Psoas muscle (tissue), 8 donors: ENCODE data around the gene BANK1. TPM values are rescaled to one million over a fixed set of nuclear protein-coding genes. Genes with fewer than 3 reads are reported as not detected.

Experiments used
- ATAC-seq, 4 donors: fragments of 200-7000 bp; cut with Tn5 transposase; one replicate each; pipeline ENCODE4 v1.9.1; 2020; ENCODE audit warnings: moderate library complexity in 3 of 4, mild to moderate bottlenecking in 2 of 4
- DNase-seq, 2 donors: peaks; one replicate each; pipeline ENCODE4 v3.0.0-alpha.2; 2020
- H3K27ac ChIP-seq: fragments of 200-600 bp; one replicate; pipeline ENCODE4 v1.8.0; 2022
- H3K27me3 ChIP-seq, 3 donors: fragments of 200-600 bp in 1 of 3; one replicate each; pipeline versions ENCODE4 v1.6.1 to v1.8.0; 2013 to 2022; ENCODE audit warnings: low read length in 2 of 3, mild to moderate bottlenecking in 2 of 3, moderate library complexity in 1 of 3; ENCODE audit not compliant: insufficient read depth in 3 of 3
- H3K36me3 ChIP-seq, 2 donors: fragments of 200-600 bp in 1 of 2; one replicate each; pipeline versions ENCODE4 v1.6.1 to v1.8.0; 2013 to 2022; ENCODE audit warnings: low read depth in 1 of 2, mild to moderate bottlenecking in 1 of 2, moderate library complexity in 1 of 2; ENCODE audit not compliant: insufficient read depth in 1 of 2
- H3K4me1 ChIP-seq: fragments of 200-600 bp; one replicate; pipeline ENCODE4 v1.8.0; 2022
- H3K4me3 ChIP-seq: fragments of 200-600 bp; one replicate; pipeline ENCODE4 v1.8.0; 2022; ENCODE audit warnings: mild to moderate bottlenecking
- H3K9me3 ChIP-seq: fragments of 200-600 bp; one replicate; pipeline ENCODE4 v1.8.0; 2022
- WGBS, 3 donors: extraction: QIAGEN DNeasy Blood & Tissue Kit; methylation state at CpG; one replicate each; pipeline versions ENCODE4 v1.1.6 to v1.1.7; 2013; 5-methylcytosine and 5-hydroxymethylcytosine counted together
- intact Hi-C, 2 donors: fragments of 100-400 bp; cut with DNase I; formaldehyde crosslinking; loops; one replicate each; pipeline versions ENCODE4 v1.11.0 to v1.14.2; 2022
- polyA plus RNA-seq, 3 donors: library from polyadenylated mRNA; stranded (reverse); fragments of 200-250 nt; gene quantifications; one replicate each; pipeline ENCODE4 v1.2.3, GENCODE V29; 2013
- total RNA-seq, 4 donors: library from RNA; stranded (reverse); fragmentation: NEBNext Ultra II Directional in 2 of 4; extraction: Animal tissue kit (Norgen Biotek cat#: 25700) in 2 of 4; gene quantifications; one replicate each; pipeline versions ENCODE4 v1.2.1 to v1.2.4, GENCODE V29; 2021 to 2023
- TF ChIP-seq, protein P1 (sequence below): fragments of 200-600 bp; IDR thresholded peaks from one replicate; pipeline ENCODE4 v1.8.0; 2022; ENCODE audit warnings: antibody characterized with exemption
- donor health status: healthy with polysubstance abuse.
- donor health status: DM: no; HTN: no; CAD: no; lungs with moderate emphysema.
- donor health status: Bipolar disorder and iron deficiency.
- donor health status: healthy.
- donor health status: DM: yes; HTN: yes; CAD: no.
- donor health status: DM: no; HTN: no; CAD: no.
- donor health status: DM: no; HTN: no; CAD: no.
- donor health status: DM: yes; HTN: yes; CAD: no.

BANK1 gene
- total and polyA plus RNA-seq, 7 donors = 0.07 to 0.55 (median 0.17) TPM

DNA sequence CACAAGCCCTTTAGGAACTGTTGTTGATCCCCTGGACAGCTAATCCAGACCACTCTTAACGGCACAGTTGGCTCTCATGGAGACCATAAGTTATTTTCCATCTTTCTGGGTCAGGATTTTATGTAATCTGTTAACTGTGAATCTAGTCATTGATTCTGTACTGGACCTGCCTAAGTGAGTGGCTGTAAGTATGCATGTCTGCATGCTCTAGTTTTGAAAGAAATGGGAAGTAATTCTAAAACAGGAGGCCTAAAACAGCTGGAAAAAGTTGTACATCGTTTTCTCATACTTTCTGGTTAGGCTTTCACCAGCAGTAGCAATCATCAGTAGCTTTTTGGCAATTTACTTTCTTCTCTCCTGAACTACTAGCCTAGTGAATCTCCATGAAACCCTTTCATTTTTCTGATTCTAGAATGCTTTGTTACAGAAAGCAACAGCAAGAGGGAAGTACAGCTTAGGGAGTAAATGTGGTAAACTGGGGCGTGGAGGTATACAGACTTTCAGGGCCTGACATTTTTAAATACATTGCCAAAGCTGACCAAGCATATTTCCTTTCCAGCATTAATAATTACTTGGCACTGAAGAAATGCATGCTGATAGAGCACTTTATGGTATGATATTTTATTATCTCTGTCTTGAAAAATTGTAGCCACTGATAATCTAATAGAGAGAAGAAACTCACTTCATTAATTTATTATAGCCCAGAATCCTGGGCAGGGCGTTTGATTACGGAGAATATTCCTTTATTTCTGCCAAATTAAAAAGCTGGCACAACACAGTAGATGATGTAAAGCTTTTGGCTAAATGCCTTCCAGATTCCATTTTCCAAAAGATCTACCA, 202.7 kb downstream of the BANK1 start:
- no peak overlapping the region for H3K27ac ChIP-seq
- DNase-seq (no peak), ATAC-seq (no peak)
- peaks cover 2% of the 10 kb centered on the region for H3K9me3 ChIP-seq
- no peaks in the 10 kb centered on the region for H3K27me3 ChIP-seq
- no peak overlapping the region for H3K4me3 ChIP-seq
- 21 to 43% (median 27%) methylated on average over 5 of the region's 5 CpGs for WGBS, 3 donors
- intact Hi-C loops = no loop called here
- TF ChIP-seq, protein P1, sequence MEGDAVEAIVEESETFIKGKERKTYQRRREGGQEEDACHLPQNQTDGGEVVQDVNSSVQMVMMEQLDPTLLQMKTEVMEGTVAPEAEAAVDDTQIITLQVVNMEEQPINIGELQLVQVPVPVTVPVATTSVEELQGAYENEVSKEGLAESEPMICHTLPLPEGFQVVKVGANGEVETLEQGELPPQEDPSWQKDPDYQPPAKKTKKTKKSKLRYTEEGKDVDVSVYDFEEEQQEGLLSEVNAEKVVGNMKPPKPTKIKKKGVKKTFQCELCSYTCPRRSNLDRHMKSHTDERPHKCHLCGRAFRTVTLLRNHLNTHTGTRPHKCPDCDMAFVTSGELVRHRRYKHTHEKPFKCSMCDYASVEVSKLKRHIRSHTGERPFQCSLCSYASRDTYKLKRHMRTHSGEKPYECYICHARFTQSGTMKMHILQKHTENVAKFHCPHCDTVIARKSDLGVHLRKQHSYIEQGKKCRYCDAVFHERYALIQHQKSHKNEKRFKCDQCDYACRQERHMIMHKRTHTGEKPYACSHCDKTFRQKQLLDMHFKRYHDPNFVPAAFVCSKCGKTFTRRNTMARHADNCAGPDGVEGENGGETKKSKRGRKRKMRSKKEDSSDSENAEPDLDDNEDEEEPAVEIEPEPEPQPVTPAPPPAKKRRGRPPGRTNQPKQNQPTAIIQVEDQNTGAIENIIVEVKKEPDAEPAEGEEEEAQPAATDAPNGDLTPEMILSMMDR = no peak
- H3K36me3 ChIP-seq = no peaks in the 10 kb centered on the region
- H3K4me1 ChIP-seq = no peaks in the 10 kb centered on the region

DNA sequence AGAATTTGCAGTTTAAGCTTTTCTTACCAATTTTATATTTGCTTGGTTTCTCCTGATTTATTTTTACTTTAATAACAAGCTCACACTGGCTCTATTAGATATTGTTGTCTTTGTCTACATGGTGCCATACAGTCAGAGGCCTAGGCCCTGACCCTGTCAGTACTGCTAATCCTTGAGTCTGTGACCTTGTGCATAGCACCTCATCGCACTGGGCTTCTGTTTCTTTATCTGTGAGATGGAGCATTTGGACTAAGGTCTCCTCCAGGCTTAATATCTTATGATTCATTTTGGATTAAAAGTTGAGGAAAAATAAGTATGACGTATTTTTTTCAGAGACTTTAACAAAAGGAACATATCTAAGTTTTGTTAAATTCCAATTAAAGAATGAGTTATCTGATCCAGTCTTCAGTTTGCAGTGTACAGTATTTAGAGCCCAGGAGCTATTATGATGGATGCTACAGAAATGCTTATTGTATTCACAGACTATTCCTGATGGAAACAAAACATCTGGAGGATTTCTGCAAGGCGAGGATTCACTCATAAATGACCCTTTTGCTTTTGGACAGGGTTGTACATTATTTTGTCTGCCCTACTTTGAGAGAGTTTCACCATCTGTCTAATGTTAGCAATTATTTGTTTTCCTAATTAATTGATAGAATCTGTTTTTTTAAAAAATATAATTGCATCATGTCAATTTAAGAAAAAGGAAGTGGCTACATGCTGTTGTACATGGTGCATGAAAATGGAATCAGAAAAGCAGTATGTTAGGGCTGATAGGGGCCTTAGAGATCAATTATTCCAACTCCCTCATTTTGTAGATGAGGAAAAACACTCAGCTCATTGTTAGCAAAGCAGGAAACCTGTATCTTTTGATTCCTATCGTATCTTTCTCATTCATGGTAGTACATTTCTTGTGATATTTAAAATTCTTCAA, 203.6 kb downstream of the BANK1 start:
- H3K27ac ChIP-seq = no peak overlapping the region
- H3K4me3 ChIP-seq = no peak overlapping the region
- no peaks in the 10 kb centered on the region for H3K27me3 ChIP-seq
- intact Hi-C loops = no loop called here
- H3K36me3 ChIP-seq = no peaks in the 10 kb centered on the region
- peaks cover 2% of the 10 kb centered on the region for H3K9me3 ChIP-seq
- TF ChIP-seq, protein P1 = no peak
- DNase-seq (no peak), ATAC-seq (no peak)
- WGBS, 3 donors = 42 to 56% (median 46%) methylated on average over 4 of the region's 4 CpGs
- no peaks in the 10 kb centered on the region for H3K4me1 ChIP-seq

DNA sequence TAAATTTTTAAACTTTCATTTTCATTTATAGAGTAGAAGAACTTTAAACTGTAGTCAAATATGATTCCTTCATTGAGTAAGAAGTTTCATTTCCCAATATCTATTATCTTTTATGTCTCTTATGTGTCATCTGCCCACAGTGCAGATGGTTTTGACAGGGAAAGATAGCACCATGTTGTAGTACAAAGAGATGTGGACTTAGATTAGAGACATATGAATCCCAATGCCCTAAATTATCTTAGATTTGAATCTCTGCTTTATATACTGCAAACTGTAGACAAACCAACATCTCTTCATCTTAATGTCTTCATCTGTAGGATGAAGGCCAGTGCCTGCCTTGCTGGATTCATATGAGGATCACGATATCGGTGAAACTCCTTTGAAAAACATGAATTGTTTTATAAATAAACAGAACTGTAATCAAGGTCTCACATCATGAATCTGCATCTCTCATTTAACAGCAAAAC, 217.5 kb downstream of the BANK1 start:
- no peak for DNase-seq
- TF ChIP-seq, protein P1 = no peak
- intact Hi-C loops = no loop called here
- Histone ChIP-seq H3K4me1 (no peaks in the 10 kb centered on the region), H3K27ac (no peak overlapping the region), H3K9me3 (no peaks in the 10 kb centered on the region), H3K4me3 (no peak overlapping the region), H3K36me3 (no peaks in the 10 kb centered on the region), H3K27me3 (no peaks in the 10 kb centered on the region)
- 94 to 96% (median 96%) methylated on average over 2 of the region's 2 CpGs for WGBS, 3 donors
- ATAC-seq = no peak

DNA sequence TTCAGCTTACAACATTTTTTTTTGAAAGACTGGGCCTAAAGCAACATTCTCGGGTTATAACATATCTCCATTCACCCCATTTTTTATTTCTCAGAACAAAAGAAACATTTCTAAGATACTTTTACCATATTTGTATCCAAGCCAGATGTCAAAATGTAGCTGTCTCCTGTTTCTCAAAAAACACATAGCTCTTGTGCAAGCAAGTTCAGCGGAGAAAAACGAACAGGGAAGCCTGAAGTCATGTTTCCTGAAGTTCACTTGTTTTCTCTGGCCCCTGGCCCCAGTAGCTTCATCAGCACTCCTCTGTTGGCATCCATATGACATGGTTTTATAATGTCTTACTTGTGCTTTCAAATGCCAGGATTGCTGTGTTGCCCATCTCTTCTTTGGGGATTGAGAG, 218.2 kb downstream of the BANK1 start:
- Histone ChIP-seq H3K27me3 (no peaks in the 10 kb centered on the region), H3K4me3 (no peak overlapping the region), H3K36me3 (no peaks in the 10 kb centered on the region), H3K27ac (no peak overlapping the region), H3K9me3 (no peaks in the 10 kb centered on the region), H3K4me1 (no peaks in the 10 kb centered on the region)
- 76 to 86% (median 80%) methylated on average over 3 of the region's 3 CpGs for WGBS, 3 donors
- TF ChIP-seq, protein P1 = no peak
- DNase-seq = no peak
- no peak for ATAC-seq
- intact Hi-C loops = no loop called here
